Mucosa of descending colon (tissue), 3 donors: ENCODE data around the gene ARPC3. TPM values are rescaled to one million over a fixed set of nuclear protein-coding genes. Genes with fewer than 3 reads are reported as not detected.
"Not testable (repeated sequence)": the region's sequence is repeated elsewhere in the genome, so short reads cannot be mapped to it uniquely, and the experiment has no call there.

Source experiments
- ATAC-seq: fragments of 200-7000 bp; cut with Tn5 transposase; one replicate; pipeline ENCODE4 v1.9.1; 2020; ENCODE audit warnings: mild to moderate bottlenecking, moderate library complexity
- DNase-seq, 3 donors: peaks; one replicate each; pipeline ENCODE4 v3.0.0-alpha.2; 2020
- H3K36me3 ChIP-seq: fragments of 200-600 bp; one replicate; pipeline ENCODE4 v1.8.0; 2021; ENCODE audit warnings: low read depth, mild to moderate bottlenecking
- H3K4me1 ChIP-seq: fragments of 200-600 bp; one replicate; pipeline ENCODE4 v1.8.0; 2021; ENCODE audit warnings: low read depth, mild to moderate bottlenecking
- H3K4me3 ChIP-seq: fragments of 200-600 bp; one replicate; pipeline ENCODE4 v1.8.0; 2021; ENCODE audit warnings: mild to moderate bottlenecking
- H3K9me3 ChIP-seq: fragments of 200-600 bp; one replicate; pipeline ENCODE4 v1.8.0; 2021; ENCODE audit warnings: mild to moderate bottlenecking
- CTCF ChIP-seq: fragments of 200-600 bp; IDR thresholded peaks from one replicate; pipeline ENCODE4 v1.8.0; 2022; ENCODE audit warnings: antibody characterized with exemption, mild to moderate bottlenecking
- intact Hi-C, 2 donors: fragments of 100-400 bp; cut with DNase I in 1 of 2; cut with micrococcal nuclease in 1 of 2; formaldehyde crosslinking; loops; one replicate each; pipeline versions ENCODE4 v1.11.0 to v1.11.1; 2022; cut with DNase I, micrococcal nuclease
- total RNA-seq, 3 donors: library from RNA; stranded (reverse); fragmentation: NEBNext Ultra II Directional in 2 of 3; extraction: Animal tissue kit (Norgen Biotek cat#: 25700) in 2 of 3; gene quantifications; one replicate each; pipeline versions ENCODE4 v1.2.1 to v1.2.4, GENCODE V29; 2021 to 2023
- donor health status: DM: no; HTN: no; CAD: no; lungs with moderate emphysema.
- donor health status: DM: no; HTN: no; CAD: no.
- donor health status: DM: no; HTN: yes; CAD: no.

The ARPC3 gene
- total RNA-seq, 3 donors from 2014 or later, result 174 to 277 (median 265) TPM

GRCh38 chr12:110466791-110467190 lies 16.7 kb upstream of the ARPC3 start:
- Histone ChIP-seq H3K9me3 (no peaks in the 10 kb centered on the region), H3K4me1 (peaks cover 19% of the 10 kb centered on the region), H3K36me3 (no peaks in the 10 kb centered on the region), H3K4me3 (no peak overlapping the region)
- no peak for ATAC-seq
- no peak for DNase-seq
- no peak for TF ChIP-seq CTCF
- intact Hi-C loops, result no loop called here

GRCh38 chr12:110465765-110466164 lies 15.6 kb upstream of the ARPC3 start:
- DNase-seq, H3K9me3 ChIP-seq, ATAC-seq, H3K4me3 ChIP-seq, H3K36me3 ChIP-seq, intact Hi-C loops: not testable (repeated sequence)
- peaks cover 19% of the 10 kb centered on the region for H3K4me1 ChIP-seq

GRCh38 chr12:110465024-110465423 lies 14.9 kb upstream of the ARPC3 start:
- H3K9me3 ChIP-seq, result no peaks in the 10 kb centered on the region
- intact Hi-C loops, result no loop called here
- no peak for ATAC-seq
- peaks cover 19% of the 10 kb centered on the region for H3K4me1 ChIP-seq
- H3K4me3 ChIP-seq, result no peak overlapping the region
- no peak for DNase-seq
- H3K36me3 ChIP-seq, result no peaks in the 10 kb centered on the region
- no peak for TF ChIP-seq CTCF

- H3K4me3 ChIP-seq, ATAC-seq, H3K4me1 ChIP-seq, intact Hi-C loops, H3K36me3 ChIP-seq, DNase-seq, H3K9me3 ChIP-seq: not testable (repeated sequence)
These were observed 11.1 kb upstream of the ARPC3 start for GRCh38 chr12:110461189-110461588.

- Histone ChIP-seq H3K36me3 (no peaks in the 10 kb centered on the region), H3K9me3 (no peaks in the 10 kb centered on the region), H3K4me1 (no peaks in the 10 kb centered on the region), H3K4me3 (no peak overlapping the region)
- DNase-seq (no peak), ATAC-seq (no peak)
- intact Hi-C loops, result loop anchor here in 1 of 2 donors (10.0 kb wide), 1 partner anchor 426 kb away; no protein-coding TSS in a partner anchor
- no peak for TF ChIP-seq CTCF
These were observed 8.6 kb upstream of the ARPC3 start for GRCh38 chr12:110458756-110459155.

- TF ChIP-seq CTCF, result no peak
- no peak for ATAC-seq
- Histone ChIP-seq H3K9me3 (no peaks in the 10 kb centered on the region), H3K4me3 (no peak overlapping the region), H3K4me1 (peaks cover 8% of the 10 kb centered on the region), H3K36me3 (no peaks in the 10 kb centered on the region)
- DNase-seq, result no peak
- intact Hi-C loops, result loop anchor here in 1 of 2 donors (10.0 kb wide), 1 partner anchor 431 kb away; no protein-coding TSS in a partner anchor
These were observed 3.6 kb upstream of the ARPC3 start for GRCh38 chr12:110453569-110454296.
